Measurements from ENCODE around the gene MRPL24. TPM values are rescaled to one million over a fixed set of nuclear protein-coding genes. Genes with fewer than 3 reads are reported as not detected.

Gene MRPL24
- total and polyA plus RNA-seq, 2 of the 8 experiments (the other 6 are each of a cell fraction or from before 2014, with no cell fraction given): 29.7 to 35.2 TPM

DNA sequence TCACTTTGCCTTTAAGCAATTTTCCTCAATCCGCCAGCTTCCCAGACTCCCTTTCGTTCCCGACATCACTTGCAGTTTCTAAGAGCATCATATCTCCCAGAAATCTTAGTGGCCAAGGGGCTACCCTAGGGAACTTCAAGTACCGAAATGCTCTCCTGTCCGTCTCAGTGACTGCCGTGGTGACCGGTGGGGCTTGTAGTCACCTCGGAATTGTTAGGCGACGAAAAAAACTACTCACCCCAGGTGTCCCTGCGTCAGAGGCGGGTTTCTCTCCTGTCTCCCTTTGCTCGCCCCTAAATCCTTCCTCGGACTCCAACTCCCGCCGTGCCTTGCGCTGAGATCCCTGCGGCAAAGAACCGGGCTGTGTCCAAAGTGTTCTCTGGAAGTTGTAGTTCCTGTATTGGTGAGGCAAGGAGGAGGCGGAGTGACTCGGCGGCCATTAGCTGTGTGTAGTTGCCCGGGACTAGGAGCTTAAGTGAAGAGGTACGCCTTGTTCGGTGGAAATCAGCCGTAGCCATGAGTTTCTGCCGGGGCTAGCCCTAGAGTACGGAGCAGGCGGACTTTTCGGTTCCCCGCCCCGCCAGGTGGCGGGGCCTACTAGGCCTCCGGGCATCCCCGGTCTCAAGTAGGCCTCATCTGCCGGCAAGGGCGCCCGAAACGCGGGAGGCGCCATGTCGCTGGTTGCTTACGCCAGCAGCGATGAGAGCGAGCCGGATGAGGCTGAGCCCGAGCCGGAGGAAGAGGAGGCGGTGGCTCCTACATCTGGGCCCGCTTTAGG, 26.4 kb upstream of the MRPL24 start, which contains the start of gene PRCC (continued):
- TF ChIP-seq SUZ12 (IDR thresholded peaks at IDR 0.05; ENCODE audit: low read length) (no peak), TAF7 (optimal IDR thresholded peaks at IDR 0.05; ENCODE audit: borderline replicate concordance, low read depth, low read length) (peak; percentile 53), CBX8 (IDR thresholded peaks at IDR 0.05; ENCODE audit: borderline replicate concordance, low read depth, low read length) (no peak), ZNF274 (IDR thresholded peaks at IDR 0.05; ENCODE audit: borderline replicate concordance, extremely low read depth, low read length) (no peak), PHF8 (conservative IDR thresholded peaks at IDR 0.05; ENCODE audit: low read depth, low read length) (peak; percentile 99), EP300 (IDR thresholded peaks at IDR 0.05; ENCODE audit: borderline replicate concordance in 1 of 2, low read depth in 2 of 2, low read length in 2 of 2) (no peak), POU5F1 (IDR thresholded peaks at IDR 0.05; ENCODE audit: low read depth, low read length) (no peak), EZH2 (IDR thresholded peaks at IDR 0.05; ENCODE audit: low read depth, low read length, severe bottlenecking) (no peak)
- TF ChIP-seq, protein P1, sequence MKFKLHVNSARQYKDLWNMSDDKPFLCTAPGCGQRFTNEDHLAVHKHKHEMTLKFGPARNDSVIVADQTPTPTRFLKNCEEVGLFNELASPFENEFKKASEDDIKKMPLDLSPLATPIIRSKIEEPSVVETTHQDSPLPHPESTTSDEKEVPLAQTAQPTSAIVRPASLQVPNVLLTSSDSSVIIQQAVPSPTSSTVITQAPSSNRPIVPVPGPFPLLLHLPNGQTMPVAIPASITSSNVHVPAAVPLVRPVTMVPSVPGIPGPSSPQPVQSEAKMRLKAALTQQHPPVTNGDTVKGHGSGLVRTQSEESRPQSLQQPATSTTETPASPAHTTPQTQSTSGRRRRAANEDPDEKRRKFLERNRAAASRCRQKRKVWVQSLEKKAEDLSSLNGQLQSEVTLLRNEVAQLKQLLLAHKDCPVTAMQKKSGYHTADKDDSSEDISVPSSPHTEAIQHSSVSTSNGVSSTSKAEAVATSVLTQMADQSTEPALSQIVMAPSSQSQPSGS (IDR thresholded peaks at IDR 0.05; ENCODE audit: low read length): no peak

Data from H1 (cell line).